Anterior cingulate cortex (tissue), 58 donors: ENCODE results near the gene STARD7.
A peak's percentile ranks its signal among the peaks of the same experiment; 100 is the strongest.

ENCODE experiments used
- DNase-seq, 58 donors: peaks; one replicate each; lab custom pipeline; 2025; lab: John Stamatoyannopoulos, UW

Gene STARD7

DNA sequence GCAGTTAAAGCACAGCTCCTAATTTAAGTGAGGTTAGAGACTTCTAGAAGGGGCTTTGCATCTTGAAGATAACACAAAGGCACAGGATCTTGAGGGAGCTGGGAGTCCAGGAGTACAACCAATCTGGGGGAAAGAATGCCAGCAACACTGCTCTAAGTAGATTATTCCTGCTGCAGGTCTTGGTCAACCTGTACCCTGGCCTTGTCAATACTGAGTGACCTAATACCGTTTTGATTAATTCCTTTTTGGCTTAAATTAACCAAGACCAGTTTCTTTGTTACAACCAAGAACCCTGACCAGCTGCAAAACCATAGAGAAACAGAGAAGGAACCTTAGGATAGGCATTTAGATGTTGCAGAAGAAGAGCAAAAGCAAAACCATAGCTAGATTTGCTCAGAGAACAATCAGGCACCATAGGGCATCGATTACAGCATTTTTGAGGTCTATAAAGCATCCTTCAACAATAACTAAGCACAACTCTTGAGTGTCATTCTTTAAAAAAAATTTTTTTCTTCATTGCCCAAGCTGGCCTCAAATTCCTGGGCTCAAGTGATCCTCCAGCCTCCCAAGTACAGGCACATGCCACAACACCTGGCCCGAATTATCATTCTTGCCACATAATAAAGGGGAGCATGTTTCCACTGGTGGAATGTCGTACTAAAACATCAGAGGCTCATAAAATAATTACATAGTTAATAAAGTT lies 6.3 kb downstream of the STARD7 start:
- no peak for DNase-seq

GRCh38 chr2:96201338-96201737 lies 7.3 kb downstream of the STARD7 start:
- DNase-seq: no peak

DNA sequence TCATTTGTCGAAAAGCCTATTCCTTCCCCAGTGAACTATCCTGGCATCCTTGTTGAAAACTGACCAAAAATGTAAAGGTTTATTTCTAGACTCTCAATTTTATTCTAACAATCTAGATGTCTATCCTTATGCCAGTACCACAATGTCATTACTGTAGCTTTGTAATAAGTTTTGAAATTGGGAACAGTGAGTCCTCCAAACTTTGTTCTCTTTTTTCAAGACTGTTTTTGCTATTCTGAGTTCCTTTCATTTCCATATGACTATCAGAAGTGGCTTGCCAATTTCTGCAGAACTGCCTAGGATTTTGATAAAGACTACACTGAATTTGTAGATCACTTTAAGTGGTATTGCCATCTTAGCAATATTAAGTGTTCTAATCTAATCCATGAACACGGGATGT lies 9.7 kb downstream of the STARD7 start:
- DNase-seq: no peak

DNA sequence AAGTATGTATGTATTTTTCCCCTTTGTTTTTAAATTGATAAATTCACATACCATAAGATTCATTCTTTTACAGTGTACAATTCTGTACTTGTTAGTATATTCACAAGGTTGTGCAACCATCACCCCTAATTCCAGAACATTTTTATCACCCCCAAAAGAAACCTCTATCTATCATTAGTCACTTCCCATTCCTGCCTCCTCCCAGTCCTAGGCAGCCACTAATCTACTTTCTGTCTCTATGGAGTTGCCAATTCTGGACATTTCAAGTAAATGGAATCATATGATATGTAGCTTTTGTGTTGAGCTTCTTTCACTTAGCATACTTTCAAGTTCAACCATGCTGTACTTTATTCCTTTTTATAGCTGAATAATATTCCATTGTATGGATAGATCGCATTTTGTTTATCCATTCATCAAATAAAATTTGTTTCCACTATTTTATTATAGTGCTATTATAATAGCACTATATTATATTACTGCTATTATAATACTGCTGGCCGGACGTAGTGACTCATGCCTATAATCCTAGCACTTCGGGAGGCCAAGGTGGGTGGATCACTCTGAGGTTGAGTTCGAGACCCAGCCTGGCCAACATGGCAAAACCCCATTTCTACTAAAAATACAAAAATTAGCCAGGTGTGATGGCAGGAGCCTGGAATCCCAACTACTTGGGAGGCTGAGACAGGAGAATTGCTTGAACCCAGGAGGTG lies 10.9 kb downstream of the STARD7 start:
- DNase-seq: no peak

- no peak for DNase-seq
These were observed 13.1 kb downstream of the STARD7 start for GRCh38 chr2:96195410-96196066.

- DNase-seq: no peak
These were observed 16.5 kb downstream of the STARD7 start for GRCh38 chr2:96191937-96192670.

DNA sequence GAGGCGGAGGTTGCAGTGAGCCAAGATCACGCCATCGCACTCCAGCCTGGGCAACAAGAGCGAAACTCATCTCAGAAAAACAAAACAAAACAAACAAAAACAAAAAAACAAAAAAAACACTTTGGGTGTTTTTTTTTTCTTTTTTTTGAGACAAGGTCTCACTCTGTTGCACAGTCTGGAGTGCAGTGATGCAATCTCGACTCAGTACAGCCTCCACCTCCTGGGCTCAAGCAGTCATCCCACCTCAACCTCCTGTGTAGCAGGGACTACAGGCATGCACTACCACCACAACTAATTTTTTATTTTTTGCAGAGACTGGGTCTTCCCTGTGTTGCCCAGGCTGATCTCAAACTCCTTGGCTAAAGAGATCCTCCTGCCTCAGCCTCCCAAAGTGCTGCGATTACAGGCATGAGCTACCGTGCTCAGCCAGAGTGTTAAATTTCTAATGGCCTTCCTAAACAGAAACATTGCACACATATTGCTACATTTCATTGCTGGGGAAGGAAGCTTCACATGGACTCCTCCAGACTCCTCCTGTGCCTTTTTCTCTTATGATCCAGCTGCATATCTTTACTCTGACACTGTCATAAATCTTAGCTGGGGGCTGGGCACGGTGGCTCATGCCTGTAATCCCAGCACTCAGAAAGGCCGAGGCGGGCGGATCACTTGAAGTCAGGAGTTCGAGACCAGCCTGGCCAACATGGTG lies 19.7 kb downstream of the STARD7 start:
- DNase-seq: no peak

DNA sequence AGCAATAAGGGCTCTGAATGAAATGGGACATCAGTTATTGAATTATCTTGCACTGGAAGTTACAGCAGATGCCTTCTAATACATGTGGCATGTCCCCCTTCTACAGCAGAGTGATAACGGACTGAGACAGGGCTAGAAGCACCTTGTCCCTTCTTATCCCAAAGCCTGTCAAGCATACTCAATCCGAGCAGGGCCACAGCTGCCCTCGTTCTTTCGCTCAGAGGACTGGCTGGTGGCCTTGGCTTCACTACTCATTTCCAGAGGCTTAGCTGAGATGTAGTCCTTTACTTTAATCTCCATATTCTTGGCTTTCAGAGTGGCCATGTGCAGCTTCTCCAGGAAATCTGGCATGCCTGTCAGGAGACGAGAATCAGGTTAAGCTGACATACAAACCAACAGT lies 22.1 kb downstream of the STARD7 start:
- no peak for DNase-seq

GRCh38 chr2:96185516-96185915 lies 23.1 kb downstream of the STARD7 start:
- no peak for DNase-seq

- no peak for DNase-seq
These were observed 23.6 kb downstream of the STARD7 start for GRCh38 chr2:96184989-96185388.

DNA sequence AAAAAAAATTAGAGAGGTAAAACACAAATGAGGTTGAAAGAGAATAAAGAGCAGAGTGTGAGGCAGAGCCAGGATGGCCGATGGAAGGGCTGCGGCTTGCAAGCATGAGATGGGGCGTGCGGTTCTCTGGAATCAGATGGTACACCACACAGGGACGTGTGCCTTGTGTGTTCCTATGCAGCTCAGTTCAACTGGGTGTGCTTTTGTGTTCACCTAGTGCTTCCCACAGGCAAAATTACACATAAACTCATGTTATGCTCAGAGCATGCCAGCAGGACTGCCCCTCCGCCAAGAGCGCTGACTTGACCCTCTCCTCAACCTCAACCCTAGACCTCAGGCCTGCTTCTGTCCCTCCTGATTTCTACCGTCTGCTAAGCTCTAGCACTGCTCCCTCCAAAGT lies 24.4 kb downstream of the STARD7 start:
- no peak for DNase-seq

GRCh38 chr2:96181529-96181928 lies 27.1 kb downstream of the STARD7 start:
- no peak for DNase-seq

DNA sequence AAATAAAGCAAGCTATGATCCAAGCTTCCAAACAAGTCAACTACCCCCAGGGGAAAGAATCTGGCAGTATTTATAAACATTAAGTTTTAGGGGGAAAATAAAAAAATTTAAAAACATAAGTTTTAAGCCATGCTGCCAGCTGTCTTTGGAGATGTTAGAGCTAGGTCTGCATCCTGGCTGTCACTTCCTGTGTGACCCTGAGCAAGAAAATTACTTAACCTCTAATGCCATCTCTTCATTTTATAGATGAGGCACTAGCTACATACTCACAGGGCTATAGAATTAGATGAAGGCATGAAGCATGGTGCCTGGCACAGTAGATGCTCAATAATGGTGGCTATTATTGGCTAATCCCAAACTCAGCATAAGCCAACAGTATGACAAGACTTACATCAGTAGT lies 28.1 kb downstream of the STARD7 start:
- DNase-seq: no peak

- DNase-seq: no peak
These were observed 28.6 kb downstream of the STARD7 start for GRCh38 chr2:96180002-96180401.

DNA sequence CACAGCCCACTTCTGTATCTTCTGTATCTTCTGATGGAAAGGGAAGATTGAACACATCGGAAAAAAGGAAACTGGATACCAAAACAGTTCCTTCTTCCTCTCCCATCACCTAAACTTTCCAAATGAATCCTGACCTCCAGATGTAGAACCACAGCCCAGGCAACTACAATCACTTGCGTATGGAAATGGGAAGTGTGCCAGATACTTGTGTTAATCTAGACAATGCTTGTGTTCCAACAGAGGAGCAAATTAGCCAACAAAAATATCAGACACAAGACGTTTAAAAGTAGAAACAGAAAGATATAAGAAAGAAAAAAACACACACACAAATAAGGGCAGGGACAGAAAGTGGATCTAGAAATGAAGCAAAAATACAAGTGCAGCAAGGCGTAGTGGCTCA lies 32.0 kb downstream of the STARD7 start:
- no peak for DNase-seq

DNA sequence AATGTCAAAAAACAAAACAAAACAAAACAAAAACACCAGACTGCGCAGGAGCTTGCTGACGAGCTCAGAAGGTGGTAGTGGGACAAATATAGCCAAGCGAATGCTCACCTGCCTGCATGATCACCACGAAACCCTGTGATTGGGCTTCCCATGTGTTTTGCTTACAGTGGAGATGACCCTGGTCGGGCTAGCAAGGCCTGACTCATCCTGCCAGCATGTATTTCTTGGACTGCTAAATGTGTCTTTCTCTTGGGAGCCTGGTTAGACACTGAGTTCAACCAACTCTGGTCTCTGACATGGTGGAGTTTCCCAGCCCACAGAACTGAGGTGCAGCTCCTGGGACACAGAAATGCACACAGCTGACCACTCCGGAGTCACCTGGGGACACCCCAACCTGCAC lies 32.7 kb downstream of the STARD7 start:
- no peak for DNase-seq

DNA sequence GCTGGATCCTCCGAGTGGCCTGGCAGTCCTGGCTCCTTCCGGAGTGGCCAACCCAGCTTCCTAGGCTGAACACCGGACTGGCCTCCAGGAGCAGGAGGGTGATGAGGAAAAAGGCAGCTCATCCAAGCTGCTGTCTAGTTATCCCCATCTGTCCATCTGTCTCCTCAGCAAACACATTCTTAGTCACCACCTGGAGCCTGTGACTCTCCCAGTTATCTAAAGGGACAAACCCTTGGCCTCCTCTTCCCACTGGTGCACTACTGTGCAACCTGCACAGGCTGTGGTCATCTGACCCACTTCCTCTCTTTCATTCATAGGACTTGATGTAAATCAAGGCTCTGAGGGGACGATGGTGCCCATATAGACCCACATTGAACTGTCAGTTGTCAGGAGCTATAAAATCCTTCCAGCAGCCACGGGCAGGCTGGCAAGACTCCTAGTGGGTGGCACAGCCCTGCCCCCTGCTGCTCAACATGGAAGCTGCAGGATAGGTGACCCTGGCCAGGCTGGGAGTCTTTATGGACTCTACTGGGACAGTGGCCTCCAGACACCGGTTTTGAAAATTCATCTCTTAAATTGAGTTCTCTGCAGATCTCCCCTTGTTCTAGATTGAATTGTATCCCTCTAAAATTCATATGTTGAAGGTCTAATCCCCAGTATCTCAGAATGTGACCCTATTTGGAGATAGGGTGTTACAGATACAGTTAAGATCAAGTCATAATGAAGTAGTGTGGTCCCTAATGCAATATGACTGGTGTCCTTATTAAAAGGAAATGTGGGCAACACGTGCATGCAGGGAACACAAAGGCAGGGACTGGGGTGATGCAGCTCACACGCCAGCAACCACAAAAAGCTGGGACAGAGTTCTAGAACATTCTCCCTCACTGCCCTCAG lies 34.1 kb downstream of the STARD7 start:
- DNase-seq: peak in 54 of 58 donors; percentile 6 to 80 (median 60)

DNA sequence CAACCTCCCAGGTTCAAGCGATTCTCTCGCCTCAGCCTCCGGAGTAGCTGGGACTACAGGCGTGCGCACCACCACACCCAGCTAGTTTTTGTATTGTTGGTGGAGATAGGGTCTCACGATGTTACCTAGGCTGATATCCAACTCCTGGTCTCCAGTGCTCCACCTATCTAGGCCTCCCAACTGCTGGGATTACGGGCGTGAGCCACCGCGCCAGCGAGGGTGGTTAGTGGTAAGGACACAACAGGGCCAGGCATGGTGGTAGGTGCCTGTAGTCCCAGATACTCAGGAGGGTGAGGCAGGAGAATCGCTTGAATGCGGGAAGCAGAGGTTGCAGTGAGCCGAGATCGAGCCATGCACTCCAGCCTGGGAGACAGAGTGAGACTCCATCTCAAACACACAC lies 36.8 kb downstream of the STARD7 start:
- no peak for DNase-seq

- DNase-seq: no peak
These were observed 38.0 kb downstream of the STARD7 start for GRCh38 chr2:96170626-96171025.
